Breast epithelium (tissue), 3 donors: ENCODE results near the gene RTCA.

Experiments used
- CTCF ChIP-seq, 3 donors: fragments of 450-650 bp; IDR thresholded peaks; one replicate each; pipeline ENCODE4 v1.5.1; 2016 to 2017; ENCODE audit warnings: antibody characterized with exemption in 3 of 3, mild to moderate bottlenecking in 3 of 3, moderate library complexity in 3 of 3
- POLR2A ChIP-seq: fragments of 450-650 bp; IDR thresholded peaks from one replicate; pipeline ENCODE4 v1.6.1; 2016; ENCODE audit warnings: antibody characterized with exemption, mild to moderate bottlenecking, moderate library complexity
- POLR2AphosphoS5 ChIP-seq, 3 donors: sonication (generic); formaldehyde crosslinking; IDR thresholded peaks; one replicate each; pipeline ENCODE4 v1.6.1; 2017; ENCODE audit warnings: antibody characterized with exemption in 3 of 3

GRCh38 chr1:100340494-100340893 lies 74.5 kb downstream of the RTCA start:
- TF ChIP-seq POLR2AphosphoS5 (IDR thresholded peaks at IDR 0.05) (no peak), CTCF (IDR thresholded peaks at IDR 0.05) (no peak), POLR2A (no peak)
